ENCODE data around the gene SORL1. TPM values are rescaled to one million over a fixed set of nuclear protein-coding genes. Genes with fewer than 3 reads are reported as not detected.

SORL1 gene
- total RNA-seq, 2 experiments from 2014 or later: 228 to 411 TPM

DNA sequence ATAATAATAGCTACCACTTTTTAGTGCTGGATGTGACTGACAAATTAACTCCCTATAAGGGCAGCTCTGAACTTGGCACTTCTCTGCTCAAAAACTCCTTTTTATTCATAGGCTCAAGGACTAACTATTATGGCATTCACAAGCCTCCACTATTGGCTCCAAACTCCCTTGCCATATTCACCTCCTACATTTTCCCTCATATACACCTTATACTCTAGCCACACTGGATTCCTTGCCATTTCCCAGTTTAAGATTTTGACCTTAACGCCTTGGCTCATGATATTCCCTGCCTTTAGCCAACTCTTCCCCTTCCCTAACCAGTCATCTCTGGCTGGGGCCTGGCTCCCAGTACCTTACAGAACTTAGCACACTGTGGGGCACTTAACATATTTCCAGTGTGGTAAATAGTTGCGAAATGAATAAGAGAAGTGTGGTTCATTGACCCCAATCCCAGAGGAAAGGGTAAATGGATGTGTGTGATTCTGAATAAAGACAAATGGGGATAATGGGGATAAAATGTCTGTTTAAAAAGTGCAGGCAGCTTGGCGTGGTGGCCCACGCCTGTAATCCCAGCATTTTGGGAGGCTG is 40.0 kb upstream of the SORL1 start:
- no peak for TF ChIP-seq EZH2phosphoT487 (IDR thresholded peaks at IDR 0.05; ENCODE audit: borderline replicate concordance, low read depth, low read length)
- TF ChIP-seq CTCF (conservative IDR thresholded peaks at IDR 0.05; ENCODE audit: low read length): no peak
- DNase-seq (ENCODE audit: low spot score): no peak
- intact Hi-C loops (cut with micrococcal nuclease; ENCODE audit: unreplicated experiment): no loop called here
- H3K27ac ChIP-seq (ENCODE audit: low read depth, low read length, poor library complexity, severe bottlenecking): no peak overlapping the region
- H3K36me3 ChIP-seq (ENCODE audit: insufficient read depth, low read length): no peaks in the 10 kb centered on the region
- H2AFZ ChIP-seq (ENCODE audit: low read length): no peak overlapping the region
- no TSS peak for BruUV-seq (replicated peaks)
- no peak overlapping the region for H3K4me2 ChIP-seq (ENCODE audit: low read length)
- CTCF ChIA-PET (ENCODE audit: unreplicated experiment): no interaction called here
- POLR2A ChIA-PET: interaction anchor here (0.5 to 2.7 kb wide), 5 partner anchors 24 to 74 kb away, joined by 3 to 8 read pairs (median 4); no protein-coding TSS in a partner anchor
- no peaks in the 10 kb centered on the region for H4K20me1 ChIP-seq (ENCODE audit: insufficient read depth, low read length)
- H3K9me3 ChIP-seq (ENCODE audit: low read length): no peaks in the 10 kb centered on the region
- peaks cover 63% of the 10 kb centered on the region for H3K4me1 ChIP-seq (ENCODE audit: insufficient read depth, low read length, poor library complexity, severe bottlenecking)
- no peaks in the 10 kb centered on the region for H3K9me2 ChIP-seq (ENCODE audit: insufficient read depth, low read length)
- no peaks in the 10 kb centered on the region for H3K79me2 ChIP-seq (ENCODE audit: insufficient read depth, low read depth, low read length)
- H3K4me3 ChIP-seq (ENCODE audit: low read depth, low read length, poor library complexity, severe bottlenecking): no peak overlapping the region

DNA sequence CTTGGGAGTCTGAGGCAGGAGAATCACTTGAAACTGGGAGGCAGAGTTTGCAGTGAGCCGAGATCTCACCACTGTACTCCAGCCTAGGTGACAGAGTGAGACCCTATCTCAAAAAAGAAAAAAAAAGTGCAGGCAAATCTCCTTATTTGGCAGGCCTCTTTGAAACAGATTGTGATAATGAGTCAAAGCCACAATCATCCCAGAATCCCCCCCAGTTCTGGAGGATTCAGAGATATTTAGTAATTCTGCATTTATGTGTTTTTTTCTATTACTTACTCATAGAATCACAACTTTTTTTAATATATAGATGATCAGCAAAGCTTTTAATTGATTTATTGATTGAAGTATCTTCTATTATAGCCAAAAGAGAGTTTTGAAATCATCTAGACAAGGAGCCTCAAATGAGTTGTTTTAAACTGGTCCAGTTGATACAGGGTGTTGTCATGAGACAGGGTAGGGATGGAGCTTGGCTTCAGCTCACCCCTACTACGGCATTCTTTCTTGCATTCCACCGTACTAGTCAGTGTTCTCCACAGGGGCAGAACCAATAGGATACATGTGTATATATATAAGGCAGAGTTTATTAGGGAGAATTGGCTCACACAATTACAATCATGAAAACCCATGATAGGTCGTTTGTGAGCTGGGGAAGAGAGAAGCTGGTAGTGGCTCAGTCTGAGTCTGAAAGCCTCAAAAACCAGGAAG is 39.3 kb upstream of the SORL1 start:
- H3K4me1 ChIP-seq (ENCODE audit: insufficient read depth, low read length, poor library complexity, severe bottlenecking): peaks cover 63% of the 10 kb centered on the region
- TF ChIP-seq EZH2phosphoT487 (IDR thresholded peaks at IDR 0.05; ENCODE audit: borderline replicate concordance, low read depth, low read length) (no peak), CTCF (conservative IDR thresholded peaks at IDR 0.05; ENCODE audit: low read length) (no peak)
- POLR2A ChIA-PET: interaction anchor here (0.5 to 2.7 kb wide), 3 partner anchors 39 to 93 kb away, joined by 3 to 8 read pairs (median 4); no protein-coding TSS in a partner anchor

More for the DNA sequence above, 39.3 kb upstream of the SORL1 start:
- no peak overlapping the region for H3K4me3 ChIP-seq (ENCODE audit: low read depth, low read length, poor library complexity, severe bottlenecking)
- no peaks in the 10 kb centered on the region for H3K36me3 ChIP-seq (ENCODE audit: insufficient read depth, low read length)
- no peaks in the 10 kb centered on the region for H4K20me1 ChIP-seq (ENCODE audit: insufficient read depth, low read length)
- H3K4me2 ChIP-seq (ENCODE audit: low read length): no peak overlapping the region
- H2AFZ ChIP-seq (ENCODE audit: low read length): no peak overlapping the region
- BruUV-seq (replicated peaks): no TSS peak
- no peaks in the 10 kb centered on the region for H3K9me3 ChIP-seq (ENCODE audit: low read length)
- no peak overlapping the region for H3K27ac ChIP-seq (ENCODE audit: low read depth, low read length, poor library complexity, severe bottlenecking)
- H3K9me2 ChIP-seq (ENCODE audit: insufficient read depth, low read length): no peaks in the 10 kb centered on the region
- no peak for DNase-seq (ENCODE audit: low spot score)
- intact Hi-C loops (cut with micrococcal nuclease; ENCODE audit: unreplicated experiment): no loop called here
- CTCF ChIA-PET (ENCODE audit: unreplicated experiment): interaction anchor here (0.6 kb wide), 1 partner anchor 45 kb away, joined by 3 read pairs; no protein-coding TSS in a partner anchor
- H3K79me2 ChIP-seq (ENCODE audit: insufficient read depth, low read depth, low read length): no peaks in the 10 kb centered on the region

All from OCI-LY7 (cell line).